ENCODE measurements around the gene DEPDC7.

Gene DEPDC7

DNA sequence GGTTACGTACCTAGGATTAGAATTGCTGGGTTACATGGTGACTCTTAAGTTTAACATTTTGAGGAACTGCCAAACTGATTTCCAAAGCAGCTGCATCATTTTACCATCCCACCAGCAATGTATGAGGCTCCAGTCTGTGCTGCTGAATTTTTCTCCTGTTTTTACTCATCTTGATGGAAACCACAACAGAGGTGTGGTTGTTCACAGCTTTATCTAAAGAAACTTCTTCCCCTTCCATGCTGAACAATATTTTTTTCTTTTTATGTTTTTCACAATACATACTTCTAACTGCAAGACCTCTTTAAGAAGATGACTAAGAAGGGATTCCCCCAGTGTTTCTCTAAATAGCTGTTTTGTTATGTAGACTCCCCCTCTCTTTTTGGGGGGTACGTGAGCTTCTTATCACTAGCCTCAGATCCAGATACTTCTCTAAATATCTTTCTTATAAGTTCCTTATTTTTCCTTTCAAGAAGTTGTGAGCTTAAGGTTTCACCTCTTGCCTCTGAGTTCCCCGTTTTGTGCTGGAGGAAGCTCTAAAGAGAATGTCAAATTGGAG is 47.7 kb downstream of the DEPDC7 start:
- DNase-seq: no peak

DNA sequence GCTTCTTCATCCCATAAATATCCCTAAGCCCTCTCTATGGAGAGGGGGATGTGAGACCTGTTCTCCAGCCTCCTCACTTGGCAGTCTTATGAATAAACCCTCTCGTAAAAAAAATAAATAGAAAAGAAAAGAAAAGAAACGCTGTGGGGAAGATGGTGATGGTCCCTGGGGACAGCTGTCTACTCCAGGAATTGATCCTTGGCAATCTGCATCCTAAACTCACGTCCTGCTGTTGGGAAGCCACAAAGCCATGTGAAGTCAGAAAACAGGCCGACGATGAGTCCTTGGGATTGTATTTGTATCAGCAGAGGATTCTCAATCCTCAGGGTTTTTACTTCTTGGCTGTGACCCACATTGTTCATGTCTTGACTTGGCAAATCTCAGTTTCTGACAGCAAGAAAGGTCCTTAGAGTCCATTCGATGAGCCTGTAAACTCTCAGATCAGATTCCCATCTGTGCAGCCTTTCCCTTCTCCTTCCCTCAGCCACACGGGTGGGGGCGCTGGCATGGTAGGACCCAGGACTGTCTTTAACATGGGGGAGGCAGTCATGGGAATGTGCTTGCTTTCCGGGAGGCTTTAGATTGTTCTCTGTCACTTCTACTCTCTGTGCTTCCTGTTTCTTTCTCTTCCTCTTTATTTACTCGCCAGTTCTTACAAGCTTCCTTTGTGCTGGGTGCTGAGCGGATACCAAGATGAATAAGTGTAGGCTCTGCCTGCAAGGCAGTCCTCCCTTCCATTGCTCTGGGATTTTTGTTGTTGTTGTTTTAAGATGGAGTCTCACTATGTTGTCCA is 48.6 kb downstream of the DEPDC7 start:
- no peak for DNase-seq

DNA sequence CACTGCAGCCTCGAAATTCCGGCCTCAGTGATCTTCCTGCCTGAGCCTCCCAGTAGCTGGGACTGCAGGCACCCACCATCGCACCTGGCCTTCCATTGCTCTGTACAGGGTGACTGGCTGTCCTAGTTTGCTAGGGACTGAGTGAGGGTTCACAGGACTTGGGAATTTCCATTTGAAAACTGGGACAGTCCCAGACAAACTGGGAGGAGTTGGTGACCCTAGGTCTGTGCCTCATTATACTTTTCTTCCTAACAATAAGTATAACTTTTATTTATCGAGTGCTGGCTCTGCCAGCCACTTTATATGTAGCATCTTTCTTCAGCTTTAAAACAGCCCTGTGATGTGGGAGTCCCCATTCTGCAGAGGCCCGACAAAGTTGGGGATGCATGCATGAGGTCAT is 49.2 kb downstream of the DEPDC7 start:
- no peak for DNase-seq

DNA sequence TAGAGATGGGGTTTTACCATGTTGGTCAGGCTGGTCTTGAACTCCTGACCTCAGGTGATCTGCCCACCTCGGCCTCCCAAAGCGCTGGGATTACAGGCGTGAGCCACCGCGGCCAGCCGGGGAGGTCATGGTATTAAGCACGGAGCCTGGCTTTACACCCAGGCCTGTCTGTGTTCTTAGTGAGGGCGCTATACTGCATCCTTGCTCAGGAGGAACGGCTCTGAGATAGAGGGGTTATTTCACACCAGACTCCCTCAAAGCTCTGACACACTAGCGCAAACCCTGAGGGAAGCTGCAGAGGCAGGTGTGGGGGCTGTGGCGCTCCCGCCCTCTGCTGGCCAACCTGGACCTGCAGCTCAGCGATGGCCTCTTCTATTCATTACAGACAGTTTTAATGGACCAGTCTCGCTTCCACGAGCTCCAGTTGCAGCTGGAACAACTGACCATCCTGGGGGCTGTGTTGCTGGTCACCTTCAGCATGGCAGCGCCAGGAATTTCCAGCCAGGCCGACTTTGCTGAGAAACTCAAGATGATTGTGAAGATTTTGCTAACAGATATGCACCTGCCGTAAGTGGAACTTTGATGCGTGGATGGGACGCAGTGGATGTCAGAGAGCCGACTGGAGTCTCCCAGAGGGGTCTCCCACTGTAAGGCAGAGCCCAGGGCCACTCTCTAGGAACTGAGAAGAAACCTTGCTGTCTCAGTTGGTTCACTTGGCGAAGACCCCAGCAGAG is 49.9 kb downstream of the DEPDC7 start:
- DNase-seq: peak; percentile 66 to 74

DNA sequence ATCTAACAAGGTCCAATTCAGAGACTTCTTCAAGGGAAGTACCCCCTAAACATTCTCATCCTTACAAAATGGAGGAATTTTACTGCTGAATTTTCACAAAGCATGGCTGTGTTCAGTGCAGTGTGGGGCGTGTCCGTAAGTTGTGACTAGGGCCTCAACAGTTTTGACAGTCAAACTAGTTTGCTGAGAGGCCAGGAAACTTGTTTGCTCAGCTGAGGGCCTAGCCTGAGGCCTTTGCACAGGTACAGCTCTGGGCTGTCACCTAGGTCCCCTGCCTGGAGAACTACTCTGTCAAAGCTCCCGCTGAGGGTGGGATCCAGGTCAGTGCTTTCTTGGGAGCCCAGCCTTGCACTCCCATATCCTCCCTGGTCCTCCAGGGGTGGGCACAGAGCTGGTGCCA is 51.6 kb downstream of the DEPDC7 start:
- DNase-seq: no peak

DNA sequence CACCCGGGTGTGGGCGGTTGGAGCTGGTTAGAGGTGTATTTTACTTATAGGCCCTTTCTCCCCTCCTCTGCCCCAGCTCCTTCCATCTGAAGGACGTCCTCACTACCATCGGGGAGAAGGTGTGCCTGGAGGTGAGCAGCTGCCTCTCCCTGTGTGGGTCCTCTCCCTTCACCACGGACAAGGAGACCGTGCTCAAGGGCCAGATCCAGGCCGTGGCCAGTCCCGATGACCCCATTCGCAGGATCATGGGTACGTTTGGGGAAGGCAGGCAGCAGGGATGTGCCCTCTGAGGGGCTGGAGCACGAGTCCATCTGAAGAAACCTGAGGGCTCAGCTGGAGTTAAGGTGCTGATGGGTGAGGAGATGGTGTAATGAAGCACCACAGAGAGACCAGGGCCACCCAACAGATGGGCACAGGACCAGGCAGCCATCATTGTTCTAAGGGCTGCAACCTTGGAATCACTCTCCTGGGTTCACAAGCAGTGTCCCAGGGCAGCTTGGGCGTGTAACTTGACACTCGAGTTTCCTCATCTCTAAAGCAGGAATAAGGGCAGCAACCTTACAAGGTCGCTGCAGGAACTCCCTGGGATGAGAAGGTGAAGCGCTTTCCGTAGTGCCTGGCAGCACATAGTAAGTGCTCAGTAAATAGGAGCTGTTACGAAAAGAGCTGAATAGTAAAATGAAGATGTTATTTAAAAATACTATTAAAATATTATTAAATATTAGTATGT is 53.1 kb downstream of the DEPDC7 start:
- no peak for DNase-seq

DNA sequence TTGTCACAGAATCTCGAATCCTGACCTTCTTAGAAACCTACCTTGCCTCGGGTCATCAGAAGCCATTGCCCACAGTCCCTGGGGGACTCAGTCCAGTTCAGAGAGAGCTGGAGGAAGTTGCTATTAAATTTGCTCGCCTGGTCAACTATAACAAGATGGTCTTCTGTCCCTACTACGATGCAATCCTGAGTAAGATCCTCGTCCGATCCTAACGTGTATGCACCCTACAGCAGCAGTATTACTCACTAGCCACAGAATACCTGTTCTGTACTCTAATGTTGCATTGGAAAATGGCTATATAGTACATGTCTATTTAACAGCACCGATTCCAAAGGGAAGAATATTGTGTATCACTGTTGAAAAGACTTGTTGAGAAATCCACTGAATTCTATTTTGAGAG is 56.8 kb downstream of the DEPDC7 start:
- DNase-seq: no peak

All from activated CD4-positive, alpha-beta T cell treated with anti-CD3 and anti-CD28 coated beads for 4 hours (primary cell).